Measurements from ENCODE around the gene C10orf143. TPM values are rescaled to one million over a fixed set of nuclear protein-coding genes. Genes with fewer than 3 reads are reported as not detected.

Gene C10orf143
- polyA plus RNA-seq, 1 donor (not counting 4 experiments of a cell fraction or from before 2014, with no cell fraction given) = 1.4 TPM

- H3K9me3 ChIP-seq (ENCODE audit: control insufficient read depth, low read depth, low read length) = no peaks in the 10 kb centered on the region
- peak within 1 kb of the TSS; percentile 88 for H3K27ac ChIP-seq (ENCODE audit: control insufficient read depth, insufficient read depth, low read length)
- TF ChIP-seq CTCF (optimal IDR thresholded peaks at IDR 0.05 in 1 of 3, IDR thresholded peaks at IDR 0.05 in 1 of 3, conservative IDR thresholded peaks at IDR 0.05 in 1 of 3; ENCODE audit: extremely low read depth in 1 of 3, insufficient read depth in 2 of 3, low read length in 3 of 3) = no peak
- no peak for TF ChIP-seq EZH2 (IDR thresholded peaks at IDR 0.05; ENCODE audit: low read length)
- peaks cover 2% of the 10 kb centered on the region for H3K9me1 ChIP-seq (ENCODE audit: control insufficient read depth, extremely low read depth, insufficient read depth, low read length)
- peaks cover 50% of the 10 kb centered on the region for H3K79me2 ChIP-seq (ENCODE audit: control insufficient read depth, insufficient read depth, low read length)
- peaks cover 0 to 3% of the 10 kb centered on the region in 2 experiments for H3K36me3 ChIP-seq (ENCODE audit: control insufficient read depth in 2 of 2, extremely low read depth in 1 of 2, insufficient read depth in 2 of 2, low read length in 2 of 2)
- H3K27me3 ChIP-seq (ENCODE audit: control insufficient read depth, extremely low read depth, insufficient read depth, low read length) = no peaks in the 10 kb centered on the region
- peak within 1 kb of the TSS; percentile 77 to 87 (median 86) for H3K4me3 ChIP-seq (ENCODE audit: control insufficient read depth in 2 of 3, extremely low read depth in 1 of 3, insufficient read depth in 2 of 3, low read depth in 1 of 3, low read length in 3 of 3)
- H3K4me2 ChIP-seq (ENCODE audit: control insufficient read depth, extremely low read depth, insufficient read depth, low read depth, low read length) = peak within 1 kb of the TSS; percentile 98
- peaks cover 30% of the 10 kb centered on the region for H3K4me1 ChIP-seq (ENCODE audit: control insufficient read depth, extremely low read depth, insufficient read depth, low read length)
- dilution Hi-C loops (cut with MboI; ENCODE audit: extremely low pct_ligation_motif_present, low sequenced_read_pairs) = no loop called here
- DNase-seq (ENCODE audit: low read depth, low spot score) (no peak), FAIRE-seq (peak; percentile 52)
- H3K9ac ChIP-seq (ENCODE audit: control insufficient read depth, extremely low read depth, insufficient read depth, low read length) = peak within 1 kb of the TSS; percentile 82
- peak within 1 kb of the TSS; percentile 74 for H2AFZ ChIP-seq (ENCODE audit: control insufficient read depth, low read length)
- H4K20me1 ChIP-seq (ENCODE audit: control insufficient read depth, extremely low read depth, insufficient read depth, low read length) = peaks cover 18% of the 10 kb centered on the region
Measured at GRCh38 chr10:130136226-130137089, 25.8 kb upstream of the C10orf143 start, which contains the start of gene GLRX3. Gene GLRX3, plus strand, starts transcription at chr10:130136391. Its CDS starts 30 bp downstream, at chr10:130136421.

- no peaks in the 10 kb centered on the region for H3K27me3 ChIP-seq (ENCODE audit: control insufficient read depth, extremely low read depth, insufficient read depth, low read length)
- no peak for DNase-seq (ENCODE audit: low read depth, low spot score)
- dilution Hi-C loops (cut with MboI; ENCODE audit: extremely low pct_ligation_motif_present, low sequenced_read_pairs) = no loop called here
- H3K4me2 ChIP-seq (ENCODE audit: control insufficient read depth, extremely low read depth, insufficient read depth, low read depth, low read length) = peak overlapping the region; percentile 84
- H2AFZ ChIP-seq (ENCODE audit: control insufficient read depth, low read length) = peak overlapping the region; percentile 71
- peak overlapping the region; percentile 67 to 87 (median 77) for H3K4me3 ChIP-seq (ENCODE audit: control insufficient read depth in 2 of 3, extremely low read depth in 1 of 3, insufficient read depth in 2 of 3, low read depth in 1 of 3, low read length in 3 of 3)
- peaks cover 43% of the 10 kb centered on the region for H3K79me2 ChIP-seq (ENCODE audit: control insufficient read depth, insufficient read depth, low read length)
- peaks cover 12% of the 10 kb centered on the region for H4K20me1 ChIP-seq (ENCODE audit: control insufficient read depth, extremely low read depth, insufficient read depth, low read length)
- H3K4me1 ChIP-seq (ENCODE audit: control insufficient read depth, extremely low read depth, insufficient read depth, low read length) = peaks cover 30% of the 10 kb centered on the region
- no peaks in the 10 kb centered on the region for H3K9me3 ChIP-seq (ENCODE audit: control insufficient read depth, low read depth, low read length)
- H3K9me1 ChIP-seq (ENCODE audit: control insufficient read depth, extremely low read depth, insufficient read depth, low read length) = peaks cover 2% of the 10 kb centered on the region
- TF ChIP-seq EZH2 (IDR thresholded peaks at IDR 0.05; ENCODE audit: low read length) (no peak), CTCF (optimal IDR thresholded peaks at IDR 0.05 in 1 of 3, IDR thresholded peaks at IDR 0.05 in 1 of 3, conservative IDR thresholded peaks at IDR 0.05 in 1 of 3; ENCODE audit: extremely low read depth in 1 of 3, insufficient read depth in 2 of 3, low read length in 3 of 3) (no peak)
- peak overlapping the region; percentile 82 for H3K9ac ChIP-seq (ENCODE audit: control insufficient read depth, extremely low read depth, insufficient read depth, low read length)
- H3K27ac ChIP-seq (ENCODE audit: control insufficient read depth, insufficient read depth, low read length) = peak overlapping the region; percentile 88
- FAIRE-seq = no peak
- no peaks in the 10 kb centered on the region for H3K36me3 ChIP-seq (ENCODE audit: control insufficient read depth in 2 of 2, extremely low read depth in 1 of 2, insufficient read depth in 2 of 2, low read length in 2 of 2)
Measured at GRCh38 chr10:130135676-130136225, 25.1 kb upstream of the C10orf143 start.
